Breast epithelium (tissue), 4 donors: ENCODE data around the gene CREM. TPM values are rescaled to one million over a fixed set of nuclear protein-coding genes. Genes with fewer than 3 reads are reported as not detected.

Experiments
- DNase-seq, 2 donors: peaks; one replicate each; pipeline ENCODE4 v3.0.0-alpha.2; 2019; ENCODE audit warnings: low spot score in 2 of 2
- H3K27ac ChIP-seq, 2 donors: fragments of 200-600 bp; sonication (generic) in 1 of 2; one replicate each; pipeline ENCODE4 v1.5.1; 2016 to 2019; ENCODE audit warnings: mild to moderate bottlenecking in 1 of 2
- H3K27me3 ChIP-seq, 2 donors: fragments of 200-600 bp; sonication (generic) in 1 of 2; one replicate each; pipeline versions ENCODE4 v1.5.1 to v1.6.0; 2017 to 2019; ENCODE audit warnings: control low read depth in 1 of 2, mild to moderate bottlenecking in 1 of 2
- H3K36me3 ChIP-seq: fragments of 200-600 bp; one replicate; pipeline ENCODE4 v1.5.1; 2019
- H3K4me1 ChIP-seq, 2 donors: fragments of 200-600 bp; sonication (generic); one replicate each; pipeline ENCODE4 v1.5.1; 2016 to 2019; ENCODE audit warnings: control low read depth in 1 of 2
- H3K4me3 ChIP-seq, 3 donors: fragments of 200-600 bp; sonication (generic); 1 replicate in 2 of 3; 2 replicates in 1 of 3; pipeline ENCODE4 v1.5.1; 2016 to 2019; ENCODE audit warnings: mild to moderate bottlenecking in 3 of 3, moderate library complexity in 2 of 3
- H3K9me3 ChIP-seq, 2 donors: fragments of 200-600 bp; sonication (generic) in 1 of 2; one replicate each; pipeline ENCODE4 v1.5.1; 2016 to 2019; ENCODE audit warnings: control low read depth in 1 of 2
- POLR2A ChIP-seq: fragments of 450-650 bp; IDR thresholded peaks from one replicate; pipeline ENCODE4 v1.6.1; 2016; ENCODE audit warnings: antibody characterized with exemption, mild to moderate bottlenecking, moderate library complexity
- POLR2AphosphoS5 ChIP-seq, 3 donors: sonication (generic); formaldehyde crosslinking; IDR thresholded peaks; one replicate each; pipeline ENCODE4 v1.6.1; 2017; ENCODE audit warnings: antibody characterized with exemption in 3 of 3
- intact Hi-C: fragments of 100-400 bp; cut with DNase I; formaldehyde crosslinking; loops from one replicate; pipeline ENCODE4 v1.15.1; 2023; ENCODE audit warnings: low total_unique reads
- total RNA-seq, 3 donors: library from RNA; depleted of rRNA; stranded (reverse); fragments of >200 nt; gene quantifications; one replicate each; pipeline ENCODE4 v1.1.0, GENCODE V29; 2016
- TF ChIP-seq, protein P1 (sequence below), 3 donors: fragments of 450-650 bp; IDR thresholded peaks; one replicate each; pipeline ENCODE4 v1.5.1; 2016 to 2017; ENCODE audit warnings: antibody characterized with exemption in 3 of 3, mild to moderate bottlenecking in 3 of 3, moderate library complexity in 3 of 3

CREM gene
- total RNA-seq, 3 donors from 2014 or later = 30.6 to 55.4 (median 41.6) TPM

DNA sequence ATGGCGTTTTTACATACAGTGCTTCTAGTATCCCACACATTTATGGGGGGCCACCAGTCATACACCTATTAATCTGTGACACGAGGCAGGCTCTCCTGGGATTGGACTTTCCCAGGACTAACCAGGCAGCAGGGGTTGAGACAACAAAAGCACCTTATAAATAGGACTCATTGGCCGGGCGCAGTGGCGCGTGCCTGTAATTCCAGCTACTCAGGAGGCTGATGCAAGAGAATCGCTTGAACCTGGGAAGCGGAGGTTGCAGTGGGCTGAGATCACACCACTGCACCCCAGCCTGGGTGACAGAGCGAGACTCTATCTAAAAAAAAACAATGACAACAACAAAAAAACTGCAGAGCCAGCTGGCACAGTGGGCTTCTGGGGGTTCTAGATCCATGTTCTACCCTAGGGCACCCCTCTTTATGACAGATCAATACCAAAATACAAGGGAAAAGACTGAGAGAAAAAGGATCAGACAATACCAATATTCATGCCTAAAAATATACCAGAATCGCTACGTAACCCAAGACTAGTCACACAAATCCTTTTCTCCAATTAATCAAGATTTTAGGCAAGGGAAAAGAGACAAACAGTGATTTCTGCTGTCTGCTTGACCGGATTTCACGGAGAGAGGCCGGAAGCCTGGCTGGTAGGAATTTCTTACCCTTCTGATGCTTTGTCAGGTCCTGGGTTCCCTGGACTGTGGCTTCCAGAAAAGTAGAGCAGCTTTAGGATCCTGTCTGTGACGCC lies 111.3 kb downstream of the CREM start:
- Histone ChIP-seq H3K4me3 (no peak overlapping the region), H3K36me3 (no peaks in the 10 kb centered on the region)
- TF ChIP-seq, protein P1, sequence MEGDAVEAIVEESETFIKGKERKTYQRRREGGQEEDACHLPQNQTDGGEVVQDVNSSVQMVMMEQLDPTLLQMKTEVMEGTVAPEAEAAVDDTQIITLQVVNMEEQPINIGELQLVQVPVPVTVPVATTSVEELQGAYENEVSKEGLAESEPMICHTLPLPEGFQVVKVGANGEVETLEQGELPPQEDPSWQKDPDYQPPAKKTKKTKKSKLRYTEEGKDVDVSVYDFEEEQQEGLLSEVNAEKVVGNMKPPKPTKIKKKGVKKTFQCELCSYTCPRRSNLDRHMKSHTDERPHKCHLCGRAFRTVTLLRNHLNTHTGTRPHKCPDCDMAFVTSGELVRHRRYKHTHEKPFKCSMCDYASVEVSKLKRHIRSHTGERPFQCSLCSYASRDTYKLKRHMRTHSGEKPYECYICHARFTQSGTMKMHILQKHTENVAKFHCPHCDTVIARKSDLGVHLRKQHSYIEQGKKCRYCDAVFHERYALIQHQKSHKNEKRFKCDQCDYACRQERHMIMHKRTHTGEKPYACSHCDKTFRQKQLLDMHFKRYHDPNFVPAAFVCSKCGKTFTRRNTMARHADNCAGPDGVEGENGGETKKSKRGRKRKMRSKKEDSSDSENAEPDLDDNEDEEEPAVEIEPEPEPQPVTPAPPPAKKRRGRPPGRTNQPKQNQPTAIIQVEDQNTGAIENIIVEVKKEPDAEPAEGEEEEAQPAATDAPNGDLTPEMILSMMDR (IDR thresholded peaks at IDR 0.05) = no peak

DNA sequence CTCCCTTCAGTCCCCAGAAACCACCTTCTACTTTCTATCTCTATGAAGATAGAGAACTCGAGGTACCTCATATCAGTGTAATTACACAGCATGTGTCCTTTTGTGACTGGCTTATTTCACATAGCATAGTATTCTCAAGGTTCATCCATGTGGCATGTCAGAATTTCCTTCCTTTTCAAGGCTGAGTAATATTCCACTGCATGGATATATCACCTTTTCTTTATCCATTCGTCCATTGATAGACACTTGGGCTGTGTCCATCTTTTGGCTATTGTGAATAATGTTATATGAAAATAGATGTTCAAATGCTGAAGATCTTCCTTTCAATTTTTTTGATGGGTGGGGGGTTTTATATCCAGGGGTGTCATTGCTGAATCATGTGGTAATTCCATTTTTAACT lies 117.9 kb downstream of the CREM start:
- Histone ChIP-seq H3K27me3 (no peaks in the 10 kb centered on the region), H3K4me3 (no peak overlapping the region), H3K36me3 (no peaks in the 10 kb centered on the region), H3K4me1 (no peaks in the 10 kb centered on the region), H3K9me3 (no peaks in the 10 kb centered on the region), H3K27ac (no peak overlapping the region)
- intact Hi-C loops = no loop called here
- TF ChIP-seq, protein P1 (IDR thresholded peaks at IDR 0.05) = no peak
- TF ChIP-seq POLR2AphosphoS5 (IDR thresholded peaks at IDR 0.05) = no peak
- no peak for TF ChIP-seq POLR2A
- DNase-seq = no peak

More for the DNA sequence above, 111.3 kb downstream of the CREM start:
- H3K9me3 ChIP-seq = no peaks in the 10 kb centered on the region
- no peaks in the 10 kb centered on the region for H3K4me1 ChIP-seq
- H3K27ac ChIP-seq = no peak overlapping the region
- DNase-seq = no peak
- intact Hi-C loops = no loop called here
- H3K27me3 ChIP-seq = no peaks in the 10 kb centered on the region

DNA sequence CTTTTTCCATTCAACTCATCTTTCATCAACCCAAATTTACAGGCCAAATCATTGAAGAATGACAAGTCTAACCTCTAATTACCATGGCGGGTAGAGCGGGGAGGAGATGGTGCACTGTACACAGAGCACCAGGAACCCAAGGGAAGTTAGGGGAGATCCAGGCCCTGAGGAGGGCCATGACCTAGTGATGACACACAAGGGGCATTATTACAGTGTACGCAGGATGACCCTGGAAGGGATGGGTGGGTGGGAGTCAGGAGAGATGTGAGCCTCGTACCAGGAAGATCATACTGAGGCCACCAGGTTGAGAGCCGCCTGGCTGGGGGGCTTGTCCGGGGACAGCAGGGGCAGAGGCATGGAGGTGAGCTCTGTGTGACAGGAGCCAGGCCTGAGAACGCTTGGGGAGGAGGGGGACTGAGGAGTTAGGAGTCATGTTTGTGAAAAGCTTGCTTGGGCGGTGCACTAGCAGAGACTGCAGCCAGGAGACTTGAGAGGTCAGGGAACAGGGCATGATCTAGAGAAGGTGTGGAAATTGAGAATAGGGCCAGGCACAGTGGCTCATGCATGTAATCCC lies 120.2 kb downstream of the CREM start:
- TF ChIP-seq POLR2A (no peak), POLR2AphosphoS5 (IDR thresholded peaks at IDR 0.05) (no peak)
- TF ChIP-seq, protein P1 (IDR thresholded peaks at IDR 0.05) = no peak
- H3K4me3 ChIP-seq = no peak overlapping the region
- intact Hi-C loops = no loop called here
- no peaks in the 10 kb centered on the region for H3K27me3 ChIP-seq
- H3K9me3 ChIP-seq = no peaks in the 10 kb centered on the region
- no peaks in the 10 kb centered on the region for H3K4me1 ChIP-seq
- no peaks in the 10 kb centered on the region for H3K36me3 ChIP-seq
- DNase-seq = no peak
- no peak overlapping the region for H3K27ac ChIP-seq

DNA sequence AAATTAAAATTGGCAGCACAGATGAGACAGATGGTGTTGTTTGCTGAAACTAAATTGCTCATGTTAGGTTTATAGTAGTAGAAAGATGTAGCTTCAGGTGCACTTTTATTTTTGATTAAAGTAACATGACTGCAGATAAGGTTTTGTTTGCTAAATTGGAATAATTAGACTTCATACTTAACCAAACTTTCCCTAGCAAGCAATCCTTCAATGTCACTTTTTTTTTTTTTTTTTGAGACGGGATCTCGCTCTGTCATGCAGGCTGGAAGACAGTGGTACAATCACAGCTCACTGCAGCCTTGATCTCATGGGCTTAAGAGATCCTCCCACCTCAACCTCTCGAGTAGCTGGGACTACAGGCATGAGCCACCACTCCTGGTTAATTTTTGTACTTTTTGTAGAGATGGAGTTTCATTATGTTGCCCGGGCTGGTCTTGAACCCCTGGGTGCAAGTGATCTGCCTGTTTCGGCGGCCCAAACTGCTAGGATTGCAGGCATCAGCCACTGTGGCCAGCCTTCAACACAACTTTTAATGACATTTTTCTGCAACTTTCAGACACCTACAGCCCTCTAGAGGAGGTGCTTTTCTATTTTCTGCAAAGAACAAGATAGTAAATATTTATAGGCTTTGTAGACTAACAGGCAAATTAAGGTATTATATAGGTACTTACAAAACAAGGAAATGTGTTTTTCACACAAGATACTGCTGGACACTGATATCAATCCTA lies 124.9 kb downstream of the CREM start:
- Histone ChIP-seq H3K9me3 (no peaks in the 10 kb centered on the region), H3K27me3 (no peaks in the 10 kb centered on the region), H3K4me1 (no peaks in the 10 kb centered on the region), H3K4me3 (no peak overlapping the region), H3K27ac (no peak overlapping the region), H3K36me3 (no peaks in the 10 kb centered on the region)
- TF ChIP-seq POLR2AphosphoS5 (IDR thresholded peaks at IDR 0.05) = no peak
- TF ChIP-seq, protein P1 (IDR thresholded peaks at IDR 0.05) = no peak
- no peak for TF ChIP-seq POLR2A
- intact Hi-C loops = no loop called here
- DNase-seq = no peak
